K562 (cell line): ENCODE results near the gene LARP6. TPM values are rescaled to one million over a fixed set of nuclear protein-coding genes. Genes with fewer than 3 reads are reported as not detected.

Source experiments
- ATAC-seq: fragments of 200-7000 bp; cut with Tn5 transposase; 3 replicates; pipeline ENCODE4 v1.9.1; 2020; ENCODE audit warnings: moderate library complexity
- BruUV-seq: library from RNA; stranded (reverse); fragments of 400-500 nt; replicated peaks from 2 replicates; lab custom pipeline; 2021; lab: Mats Ljungman, UMichigan
- CTCF ChIA-PET: fragments of 300-600 bp; formaldehyde crosslinking; extraction: SDS; loops from one replicate; lab custom pipeline; 2021; ENCODE audit warnings: low intra/inter-chr PET ratio; lab: Yijun Ruan, JAX
- POLR2A ChIA-PET: fragments of 300-600, 350-650 bp; sonication (Branson Sonifier 250); formaldehyde crosslinking; extraction: SDS; loops from one replicate; lab custom pipeline; 2021; ENCODE audit warnings: antibody characterized with exemption, inconsistent platforms; lab: Yijun Ruan, JAX
- DNase-seq, 4 experiments: peaks; one replicate each; pipeline versions ENCODE4 v3.0.0 to v3.0.0-alpha.2; 2011 to 2018; ENCODE audit warnings: low spot score in 3 of 4, mixed read lengths in 3 of 4; ENCODE audit errors: extremely low read depth in 1 of 4
- FAIRE-seq: peaks from 2 replicates; lab custom pipeline; 2011; peaks lifted over from hg19 to GRCh38; lab: Jason Lieb, UNC
- H2AFZ ChIP-seq: 2 replicates; pipeline ENCODE4 v1.6.0; 2011; ENCODE audit warnings: low read depth, low read length, control low read depth, inconsistent platforms
- H3K27ac ChIP-seq: fragments of 200-600 bp; 3 replicates; pipeline ENCODE4 v1.8.0; 2011; ENCODE audit warnings: low read depth, mild to moderate bottlenecking, control low read depth, inconsistent platforms, low read length, moderate library complexity, mixed read lengths; ENCODE audit errors: extremely low read depth
- H3K27me3 ChIP-seq, 2 experiments: fragments of 300-600 bp in 1 of 2; 2 replicates in 1 of 2; 3 replicates in 1 of 2; pipeline versions ENCODE4 v1.6.0 to v1.8.0; 2011; ENCODE audit warnings: inconsistent platforms in 2 of 2, low read length in 2 of 2, mild to moderate bottlenecking in 1 of 2, mixed read lengths in 1 of 2, moderate library complexity in 1 of 2; ENCODE audit not compliant: control insufficient read depth in 2 of 2, insufficient read depth in 2 of 2
- H3K36me3 ChIP-seq: fragments of 300-600 bp; 3 replicates; pipeline ENCODE4 v1.8.0; 2011; ENCODE audit warnings: mild to moderate bottlenecking, low read length, inconsistent platforms; ENCODE audit not compliant: control insufficient read depth, insufficient read depth
- H3K4me1 ChIP-seq, 2 experiments: fragments of 200-600 bp in 1 of 2; replicated peaks in 1 of 2; 2 replicates in 1 of 2; 3 replicates in 1 of 2; pipeline versions ENCODE4 v1.5.1 to v1.8.0; 2011; ENCODE audit warnings: inconsistent platforms in 2 of 2, low read length in 2 of 2, mild to moderate bottlenecking in 1 of 2, mixed read lengths in 1 of 2, moderate library complexity in 1 of 2; ENCODE audit not compliant: control insufficient read depth in 2 of 2, insufficient read depth in 2 of 2
- H3K4me2 ChIP-seq: 2 replicates; pipeline ENCODE4 v1.6.1; 2011; ENCODE audit warnings: low read length, control low read depth, inconsistent platforms, mixed read lengths; ENCODE audit not compliant: insufficient read depth
- H3K4me3 ChIP-seq: fragments of 200-600 bp; sonication (generic), shearing (Covaris generic); 2 replicates; pipeline ENCODE4 v1.5.1; 2016; ENCODE audit warnings: control low read depth, inconsistent platforms
- H3K79me2 ChIP-seq: fragments of 200-600 bp; 3 replicates; pipeline ENCODE4 v1.8.0; 2011; ENCODE audit warnings: low read length, inconsistent platforms; ENCODE audit not compliant: control insufficient read depth, insufficient read depth
- H3K9ac ChIP-seq, 2 experiments: 2 replicates each; pipeline versions ENCODE4 v1.6.0 to v1.6.1; 2011; ENCODE audit warnings: low read depth in 2 of 2, low read length in 2 of 2, control low read depth in 1 of 2, inconsistent platforms in 1 of 2, mild to moderate bottlenecking in 1 of 2, mixed read lengths in 1 of 2; ENCODE audit not compliant: insufficient read depth in 1 of 2
- H3K9me1 ChIP-seq: one replicate; pipeline ENCODE4 v1.6.0; 2011; ENCODE audit warnings: inconsistent platforms, mild to moderate bottlenecking, low read length, moderate library complexity; ENCODE audit not compliant: control insufficient read depth, insufficient read depth
- H3K9me3 ChIP-seq: replicated peaks from 2 replicates; pipeline ENCODE4 v1.5.1; 2011; ENCODE audit warnings: low read depth, low read length, inconsistent platforms; ENCODE audit not compliant: control insufficient read depth, insufficient read depth
- H4K20me1 ChIP-seq: replicated peaks from 2 replicates; pipeline ENCODE4 v1.6.1; 2011; ENCODE audit warnings: low read length, inconsistent platforms, mixed read lengths; ENCODE audit not compliant: control insufficient read depth, insufficient read depth
- ARID1B ChIP-seq: fragments of 450-650 bp; IDR thresholded peaks from 2 replicates; pipeline ENCODE4 v1.6.1; 2016; ENCODE audit warnings: antibody characterized with exemption, mild to moderate bottlenecking, inconsistent platforms
- CHD4 ChIP-seq: fragments of 200-600 bp; sonication (generic); IDR thresholded peaks from 3 replicates; pipeline ENCODE4 v1.6.1; 2012; ENCODE audit warnings: low read depth, mild to moderate bottlenecking, mixed read lengths, low read length, inconsistent platforms; ENCODE audit not compliant: insufficient read depth, insufficient replicate concordance, poor library complexity, severe bottlenecking
- FOXJ2 ChIP-seq: fragments of 200-800 bp; sonication (Bioruptor generic); IDR thresholded peaks from 2 replicates; pipeline ENCODE4 v1.6.1; 2016; ENCODE audit warnings: missing genetic modification characterization, missing compliant biosample characterization
- GTF2A2 ChIP-seq: IDR thresholded peaks from 2 replicates; pipeline ENCODE4 v1.6.1; 2016; ENCODE audit warnings: mild to moderate bottlenecking, missing genetic modification characterization, missing compliant biosample characterization
- HDGF ChIP-seq: fragments of 450-650 bp; IDR thresholded peaks from 2 replicates; pipeline ENCODE4 v1.6.1; 2016
- HMG20B ChIP-seq: fragments of 250-450 bp; sonication (Bioruptor Pico); IDR thresholded peaks from 2 replicates; pipeline ENCODE4 v1.5.0; 2021; ENCODE audit warnings: mild to moderate bottlenecking
- KLF1 ChIP-seq: fragments of 450-650 bp; IDR thresholded peaks from 2 replicates; pipeline ENCODE4 v1.6.1; 2016; ENCODE audit warnings: missing genetic modification characterization, missing compliant biosample characterization
- NFE2 ChIP-seq: IDR thresholded peaks from 2 replicates; pipeline ENCODE4 v1.6.1; 2014; ENCODE audit warnings: antibody characterized with exemption, low read depth
- POLR3G ChIP-seq: IDR thresholded peaks from 2 replicates; pipeline ENCODE4 v1.6.1; 2011; ENCODE audit not compliant: insufficient read length, insufficient replicate concordance; ENCODE audit errors: extremely low read depth
- RB1 ChIP-seq: fragments of 450-650 bp; IDR thresholded peaks from 2 replicates; pipeline ENCODE4 v1.6.1; 2017; ENCODE audit warnings: low read depth, mild to moderate bottlenecking
- SRSF3 ChIP-seq: fragments of 200-400 bp; formaldehyde crosslinking; IDR thresholded peaks from 2 replicates; pipeline ENCODE4 v1.6.1; 2016; ENCODE audit warnings: mild to moderate bottlenecking, low read length, moderate library complexity; ENCODE audit not compliant: insufficient read depth
- SRSF9 ChIP-seq: fragments of 200-400 bp; formaldehyde crosslinking; IDR thresholded peaks from 2 replicates; pipeline ENCODE4 v1.6.1; 2017; ENCODE audit warnings: low read depth, low read length, borderline replicate concordance
- ZNF174 ChIP-seq: fragments of 250-450 bp; sonication (Bioruptor Pico); IDR thresholded peaks from 2 replicates; pipeline ENCODE4 v1.4.0; 2020; ENCODE audit warnings: mild to moderate bottlenecking
- ZNF324 ChIP-seq: fragments of 250-450 bp; sonication (Bioruptor Pico); IDR thresholded peaks from 2 replicates; pipeline ENCODE4 v1.4.0; 2020; ENCODE audit warnings: mild to moderate bottlenecking
- ZNF395 ChIP-seq: fragments of 200-800 bp; sonication (Bioruptor generic); IDR thresholded peaks from 2 replicates; pipeline ENCODE4 v1.6.1; 2017; ENCODE audit warnings: missing genetic modification characterization, missing compliant biosample characterization
- WGBS: fragments of 100-300 bp; shearing (Covaris generic); methylation state at CpG from one replicate; pipeline ENCODE4 v1.1.6; 2016; ENCODE audit warnings: low coverage, mixed read lengths; ENCODE audit not compliant: insufficient coverage; ENCODE audit errors: missing lambda C conversion rate; 5-methylcytosine and 5-hydroxymethylcytosine counted together
- in situ Hi-C: fragments of 300-500 bp; cut with MboI; formaldehyde crosslinking; loops from 4 replicates; pipeline ENCODE4 v1.15.0; 2018; ENCODE audit warnings: inconsistent platforms, mixed read lengths
- intact Hi-C: fragments of 100-400 bp; cut with micrococcal nuclease; formaldehyde crosslinking; loops from 2 replicates; pipeline ENCODE4 v1.14.2; 2022
- polyA plus RNA-seq, 8 experiments: library from polyadenylated mRNA; depleted of rRNA in 4 of 8; stranded (reverse) in 5 of 8; unstranded in 3 of 8; fragments of >200 nt; fragmentation: Nextera tagmentation in 2 of 8; fragmentation: Illumina TruSeq in 1 of 8; extraction: Ambion mirVana in 2 of 8; extraction: Trizol in 1 of 8; gene quantifications; 2 replicates each; pipeline versions ENCODE4 v1.2.1 to v1.2.3, GENCODE V29; 2011 to 2014; ENCODE audit warnings: inconsistent platforms in 1 of 8, missing spikeins in 1 of 8
- total RNA-seq, 7 experiments: library from RNA; depleted of rRNA in 6 of 7; stranded (reverse); fragments of >200 nt in 6 of 7; fragmentation: Illumina TruSeq in 2 of 7; extraction: Trizol in 2 of 7; gene quantifications; 2 replicates each; pipeline versions ENCODE4 v1.2.1 to v1.2.3, GENCODE V29; 2011 to 2021; ENCODE audit warnings: low replicate concordance in 1 of 7
- TF ChIP-seq, protein P1 (sequence below): sonication (generic); formaldehyde crosslinking; IDR thresholded peaks from 2 replicates; pipeline ENCODE4 v1.8.1; 2023; ENCODE audit warnings: mild to moderate bottlenecking, missing genetic modification reagents
- TF ChIP-seq, protein P2 (sequence below): IDR thresholded peaks from 3 replicates; pipeline ENCODE4 v1.6.1; 2011; ENCODE audit warnings: borderline replicate concordance, mild to moderate bottlenecking; ENCODE audit not compliant: insufficient read length, insufficient read depth
- TF ChIP-seq, protein P3 (sequence below), 2 experiments: fragments of 450-650 bp in 1 of 2; sonication (generic) in 1 of 2; formaldehyde crosslinking in 1 of 2; IDR thresholded peaks in 1 of 2; conservative IDR thresholded peaks in 1 of 2; 2 replicates each; pipeline versions ENCODE4 v1.6.1 to v1.8.1; 2016 to 2023; ENCODE audit warnings: mild to moderate bottlenecking in 2 of 2, moderate library complexity in 2 of 2, inconsistent platforms in 1 of 2, missing genetic modification reagents in 1 of 2

LARP6 gene
- total and polyA plus RNA-seq, 9 of the 15 experiments (the other 6 are each of a cell fraction or from before 2014, with no cell fraction given), result not detected

GRCh38 chr15:70802629-70803028 is 51.3 kb downstream of the LARP6 start:
- intact Hi-C loops, result no loop called here
- Histone ChIP-seq H3K9ac (no peak overlapping the region), H3K9me3 (no peaks in the 10 kb centered on the region), H2AFZ (no peak overlapping the region), H3K4me1 (no peaks in the 10 kb centered on the region), H3K27ac (no peak overlapping the region), H3K36me3 (no peaks in the 10 kb centered on the region), H3K4me2 (no peak overlapping the region), H3K27me3 (peaks cover 0 to 8% of the 10 kb centered on the region in 2 experiments; a peak in 2 of 5 replicates), H3K9me1 (no peaks in the 10 kb centered on the region), H3K4me3 (no peak overlapping the region), H3K79me2 (no peaks in the 10 kb centered on the region), H4K20me1 (no peaks in the 10 kb centered on the region)
- CTCF ChIA-PET, result no interaction called here
- ATAC-seq (no peak), DNase-seq (no peak), FAIRE-seq (no peak)
- TF ChIP-seq RB1, result no peak
- TF ChIP-seq SRSF9, result no peak
- no peak for TF ChIP-seq KLF1 (tag)
- TF ChIP-seq ZNF324, result no peak
- no peak for TF ChIP-seq POLR3G
- TF ChIP-seq, protein P1, sequence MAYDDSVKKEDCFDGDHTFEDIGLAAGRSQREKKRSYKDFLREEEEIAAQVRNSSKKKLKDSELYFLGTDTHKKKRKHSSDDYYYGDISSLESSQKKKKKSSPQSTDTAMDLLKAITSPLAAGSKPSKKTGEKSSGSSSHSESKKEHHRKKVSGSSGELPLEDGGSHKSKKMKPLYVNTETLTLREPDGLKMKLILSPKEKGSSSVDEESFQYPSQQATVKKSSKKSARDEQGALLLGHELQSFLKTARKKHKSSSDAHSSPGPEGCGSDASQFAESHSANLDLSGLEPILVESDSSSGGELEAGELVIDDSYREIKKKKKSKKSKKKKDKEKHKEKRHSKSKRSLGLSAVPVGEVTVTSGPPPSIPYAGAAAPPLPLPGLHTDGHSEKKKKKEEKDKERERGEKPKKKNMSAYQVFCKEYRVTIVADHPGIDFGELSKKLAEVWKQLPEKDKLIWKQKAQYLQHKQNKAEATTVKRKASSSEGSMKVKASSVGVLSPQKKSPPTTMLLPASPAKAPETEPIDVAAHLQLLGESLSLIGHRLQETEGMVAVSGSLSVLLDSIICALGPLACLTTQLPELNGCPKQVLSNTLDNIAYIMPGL (CRISPR knock-in tag), result no peak
- no peak for TF ChIP-seq GTF2A2
- no peak for TF ChIP-seq CHD4
- TF ChIP-seq, protein P2, sequence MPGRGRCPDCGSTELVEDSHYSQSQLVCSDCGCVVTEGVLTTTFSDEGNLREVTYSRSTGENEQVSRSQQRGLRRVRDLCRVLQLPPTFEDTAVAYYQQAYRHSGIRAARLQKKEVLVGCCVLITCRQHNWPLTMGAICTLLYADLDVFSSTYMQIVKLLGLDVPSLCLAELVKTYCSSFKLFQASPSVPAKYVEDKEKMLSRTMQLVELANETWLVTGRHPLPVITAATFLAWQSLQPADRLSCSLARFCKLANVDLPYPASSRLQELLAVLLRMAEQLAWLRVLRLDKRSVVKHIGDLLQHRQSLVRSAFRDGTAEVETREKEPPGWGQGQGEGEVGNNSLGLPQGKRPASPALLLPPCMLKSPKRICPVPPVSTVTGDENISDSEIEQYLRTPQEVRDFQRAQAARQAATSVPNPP, result no peak
- TF ChIP-seq, protein P3, sequence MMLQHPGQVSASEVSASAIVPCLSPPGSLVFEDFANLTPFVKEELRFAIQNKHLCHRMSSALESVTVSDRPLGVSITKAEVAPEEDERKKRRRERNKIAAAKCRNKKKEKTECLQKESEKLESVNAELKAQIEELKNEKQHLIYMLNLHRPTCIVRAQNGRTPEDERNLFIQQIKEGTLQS (IDR thresholded peaks at IDR 0.05), result no peak
- TF ChIP-seq, protein P3 (CRISPR knock-in tag; conservative IDR thresholded peaks at IDR 0.05), result no peak
- no peak for TF ChIP-seq HDGF
- TF ChIP-seq ZNF174 (CRISPR knock-in tag), result no peak
- TF ChIP-seq ARID1B, result no peak
- no peak for TF ChIP-seq ZNF395 (CRISPR knock-in tag)
- no peak for TF ChIP-seq NFE2
- no peak for TF ChIP-seq HMG20B (CRISPR knock-in tag)
- no peak for TF ChIP-seq FOXJ2 (tag)
- no peak for TF ChIP-seq SRSF3
- in situ Hi-C loops, result no loop called here
- BruUV-seq, result no TSS peak
- 2% methylated on average over 4 of the region's 4 CpGs for WGBS
- POLR2A ChIA-PET, result no interaction called here
